OCI-LY7 (cell line): ENCODE data around the gene FTSJ3. TPM values are rescaled to one million over a fixed set of nuclear protein-coding genes. Genes with fewer than 3 reads are reported as not detected.
A peak's percentile ranks its signal among the peaks of the same experiment; 100 is the strongest.
"Not testable (repeated sequence)": the region's sequence is repeated elsewhere in the genome, so short reads cannot be mapped to it uniquely, and the experiment has no call there.

Experiments
- BruUV-seq: library from RNA; stranded (reverse); fragments of 400-500 nt; replicated peaks from 2 replicates; lab custom pipeline; 2021; lab: Mats Ljungman, UMichigan
- CTCF ChIA-PET: fragments of 300-600 bp; sonication (Branson Sonifier 250); formaldehyde crosslinking; loops from one replicate; lab custom pipeline; 2022; ENCODE audit warnings: antibody characterized with exemption; ENCODE audit not compliant: unreplicated experiment; lab: Charles Lee
- POLR2A ChIA-PET: fragments of 300-600 bp; sonication (Branson Sonifier 250); formaldehyde crosslinking; loops from one replicate; lab custom pipeline; 2022; ENCODE audit warnings: antibody characterized with exemption; lab: Charles Lee
- DNase-seq: peaks from one replicate; pipeline ENCODE4 v3.0.0-alpha.2; 2015; ENCODE audit warnings: low spot score
- H2AFZ ChIP-seq: fragments of 200-600 bp; sonication (generic), shearing (Covaris generic); 2 replicates; pipeline ENCODE4 v1.6.1; 2014; ENCODE audit warnings: mild to moderate bottlenecking, antibody characterized with exemption, low read length, moderate library complexity
- H3K27ac ChIP-seq: fragments of 200-600 bp; sonication (generic); 2 replicates; pipeline ENCODE4 v1.5.1; 2014; ENCODE audit warnings: mixed run types, low read depth, mild to moderate bottlenecking, moderate library complexity, low read length, inconsistent platforms; ENCODE audit not compliant: poor library complexity, severe bottlenecking
- H3K36me3 ChIP-seq: fragments of 200-600 bp; sonication (generic); 2 replicates; pipeline ENCODE4 v1.6.1; 2014; ENCODE audit warnings: mild to moderate bottlenecking, antibody characterized with exemption, low read length, moderate library complexity, mixed read lengths; ENCODE audit not compliant: insufficient read depth
- H3K4me1 ChIP-seq: fragments of 200-600 bp; sonication (generic); 2 replicates; pipeline ENCODE4 v1.5.1; 2014; ENCODE audit warnings: mild to moderate bottlenecking, low read length; ENCODE audit not compliant: insufficient read depth, poor library complexity, severe bottlenecking
- H3K4me2 ChIP-seq: fragments of 200-600 bp; sonication (generic); 2 replicates; pipeline ENCODE4 v1.6.1; 2014; ENCODE audit warnings: mild to moderate bottlenecking, low read length
- H3K4me3 ChIP-seq: fragments of 200-600 bp; sonication (generic); 2 replicates; pipeline ENCODE4 v1.5.1; 2014; ENCODE audit warnings: mild to moderate bottlenecking, low read depth, low read length; ENCODE audit not compliant: poor library complexity, severe bottlenecking
- H3K79me2 ChIP-seq: fragments of 200-600 bp; sonication (generic); 2 replicates; pipeline ENCODE4 v1.6.1; 2016; ENCODE audit warnings: low read depth, mild to moderate bottlenecking, low read length, moderate library complexity, mixed read lengths; ENCODE audit not compliant: insufficient read depth
- H3K9me2 ChIP-seq: fragments of 200-600 bp; sonication (generic); 2 replicates; pipeline ENCODE4 v1.6.1; 2016; ENCODE audit warnings: mild to moderate bottlenecking, low read length, mixed read lengths; ENCODE audit not compliant: insufficient read depth
- H3K9me3 ChIP-seq: fragments of 200-600 bp; sonication (generic); 2 replicates; pipeline ENCODE4 v1.6.1; 2014; ENCODE audit warnings: mild to moderate bottlenecking, mixed run types, low read length, mixed read lengths
- H4K20me1 ChIP-seq: fragments of 200-600 bp; sonication (generic); 2 replicates; pipeline ENCODE4 v1.6.1; 2014; ENCODE audit warnings: mild to moderate bottlenecking, antibody characterized with exemption, low read length, moderate library complexity, mixed read lengths; ENCODE audit not compliant: insufficient read depth
- CTCF ChIP-seq: fragments of 200-600 bp; sonication (generic); conservative IDR thresholded peaks from 2 replicates; pipeline ENCODE4 v1.5.1; 2014; ENCODE audit warnings: mild to moderate bottlenecking, antibody characterized with exemption, low read length, moderate library complexity, mixed read lengths
- intact Hi-C: fragments of 100-400 bp; cut with micrococcal nuclease; formaldehyde crosslinking; loops from one replicate; pipeline ENCODE4 v1.10.0; 2022; ENCODE audit not compliant: unreplicated experiment
- total RNA-seq, 2 experiments: library from RNA; depleted of rRNA in 1 of 2; stranded (reverse); fragments of >200 nt in 1 of 2; shearing (Covaris generic) in 1 of 2; gene quantifications; 2 replicates each; pipeline ENCODE4 v1.2.3, GENCODE V29; 2014 to 2022

FTSJ3 gene
- total RNA-seq, 2 experiments from 2014 or later, result 32.4 to 49.0 TPM

- BruUV-seq, H3K36me3 ChIP-seq, H3K27ac ChIP-seq, intact Hi-C loops, H3K79me2 ChIP-seq, H3K9me3 ChIP-seq, H2AFZ ChIP-seq, H4K20me1 ChIP-seq, POLR2A ChIA-PET, H3K4me2 ChIP-seq, DNase-seq, H3K9me2 ChIP-seq, H3K4me3 ChIP-seq, CTCF ChIA-PET, H3K4me1 ChIP-seq: not testable (repeated sequence)
Measured at GRCh38 chr17:63871646-63872365, 44.3 kb upstream of the FTSJ3 start.

GRCh38 chr17:63870292-63870665 is 42.8 kb upstream of the FTSJ3 start:
- H3K27ac ChIP-seq, CTCF ChIA-PET, H3K36me3 ChIP-seq, H2AFZ ChIP-seq, H3K4me2 ChIP-seq, intact Hi-C loops, POLR2A ChIA-PET, H4K20me1 ChIP-seq, BruUV-seq, H3K79me2 ChIP-seq, H3K4me1 ChIP-seq, H3K9me2 ChIP-seq, H3K4me3 ChIP-seq, DNase-seq, H3K9me3 ChIP-seq: not testable (repeated sequence)

DNA sequence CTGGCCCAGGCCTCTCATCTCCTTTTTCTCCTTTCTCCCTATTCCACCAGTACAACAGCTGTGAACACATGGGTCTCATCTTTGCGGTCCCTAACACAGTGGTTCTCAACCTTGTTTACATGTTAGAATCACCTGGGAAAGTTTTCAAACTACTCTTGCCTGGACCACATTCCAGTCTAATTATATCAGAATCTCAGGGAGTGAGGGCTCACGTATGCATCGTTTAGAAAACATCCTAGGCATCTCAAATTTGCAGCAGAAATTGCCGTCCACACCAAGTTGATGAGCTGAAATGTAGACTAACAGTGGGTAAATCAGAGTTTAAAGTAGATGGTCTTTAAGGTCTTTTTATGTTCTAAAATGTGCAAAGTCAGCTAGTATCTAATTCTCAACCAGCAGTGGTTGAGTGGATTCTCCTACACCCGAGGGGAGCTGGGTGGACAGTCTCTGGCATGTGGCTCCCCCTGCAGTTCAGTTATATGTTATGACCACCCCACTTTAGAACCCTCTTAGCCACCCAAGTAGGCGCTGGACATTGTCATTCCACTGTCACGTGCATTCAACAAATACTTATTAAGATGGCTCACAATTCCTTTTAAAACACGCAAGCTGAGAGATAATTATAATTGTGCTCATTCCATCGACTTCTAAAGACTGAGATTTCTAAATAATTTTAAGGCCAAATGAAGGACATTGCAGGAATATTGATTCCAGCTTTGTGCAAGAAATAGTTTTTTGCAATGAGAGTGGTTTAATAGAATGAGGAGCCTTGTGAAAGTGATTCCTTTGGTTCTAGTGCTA is 42.2 kb upstream of the FTSJ3 start:
- H3K27ac ChIP-seq, H3K9me3 ChIP-seq, H3K79me2 ChIP-seq, H3K36me3 ChIP-seq, CTCF ChIA-PET, BruUV-seq, DNase-seq, POLR2A ChIA-PET, H3K9me2 ChIP-seq, H3K4me2 ChIP-seq, H3K4me3 ChIP-seq, H3K4me1 ChIP-seq, H4K20me1 ChIP-seq, intact Hi-C loops, H2AFZ ChIP-seq: not testable (repeated sequence)
- peak; percentile 52 for TF ChIP-seq CTCF

DNA sequence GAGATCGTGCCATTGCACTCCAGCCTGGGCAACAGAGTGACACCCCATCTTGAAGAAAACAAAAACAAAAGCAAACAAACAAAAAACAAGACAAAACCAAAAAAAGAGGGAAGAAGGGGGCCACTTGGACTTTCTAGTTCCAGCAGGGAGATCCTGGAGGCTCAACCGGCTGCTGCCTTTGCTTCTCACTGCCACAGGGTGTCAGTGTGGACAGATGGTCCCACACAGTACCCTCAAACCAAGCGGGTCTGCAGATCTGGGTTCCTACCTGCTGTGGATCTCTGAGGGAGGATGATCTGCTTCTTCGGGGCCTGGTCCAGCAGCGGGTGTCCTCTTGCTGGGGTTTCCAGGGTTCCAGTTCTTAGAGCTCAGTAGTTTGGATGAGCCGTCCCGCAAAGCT is 39.2 kb upstream of the FTSJ3 start:
- H3K36me3 ChIP-seq, H4K20me1 ChIP-seq, H3K4me1 ChIP-seq, POLR2A ChIA-PET, BruUV-seq, H3K79me2 ChIP-seq, intact Hi-C loops, H3K9me2 ChIP-seq, H3K9me3 ChIP-seq, H3K4me3 ChIP-seq, H3K4me2 ChIP-seq, H3K27ac ChIP-seq: not testable (repeated sequence)
- peak overlapping the region; percentile 39; the same call in 1 of the 2 replicates for H2AFZ ChIP-seq
- DNase-seq, result peak; percentile 31
- CTCF ChIA-PET, result interaction anchor here (1.6 kb wide), 1 partner anchor 18 kb away, joined by 4 read pairs; no protein-coding TSS in a partner anchor
